HG03342 (cell line): ENCODE results near the gene ICA1.
"Not testable (repeated sequence)": the region's sequence is repeated elsewhere in the genome, so short reads cannot be mapped to it uniquely, and the experiment has no call there.

Source experiments
- ATAC-seq: cut with Tn5 transposase; IDR thresholded peaks from one replicate; pipeline ENCODE4 v1.9.1; 2021; ENCODE audit warnings: mild to moderate bottlenecking, moderate library complexity; ENCODE audit not compliant: unreplicated experiment

Gene ICA1

GRCh38 chr7:8111282-8111960 is 150.5 kb downstream of the ICA1 start:
- ATAC-seq, result no peak

GRCh38 chr7:8109196-8110022 is 152.6 kb downstream of the ICA1 start:
- no peak for ATAC-seq

- no peak for ATAC-seq
Observed at GRCh38 chr7:8105449-8106095, 156.4 kb downstream of the ICA1 start.

- ATAC-seq, result no peak
Observed at GRCh38 chr7:8103282-8103681, 158.7 kb downstream of the ICA1 start.

- not testable (repeated sequence) for ATAC-seq
Observed at GRCh38 chr7:8101292-8101691, 160.7 kb downstream of the ICA1 start.

GRCh38 chr7:8094164-8095140 is 167.5 kb downstream of the ICA1 start:
- no peak for ATAC-seq

- ATAC-seq, result no peak
Observed at GRCh38 chr7:8092140-8092539, 169.8 kb downstream of the ICA1 start.

- no peak for ATAC-seq
Observed at GRCh38 chr7:8089036-8089780, 172.8 kb downstream of the ICA1 start.

- no peak for ATAC-seq
Observed at GRCh38 chr7:8086239-8086638, 175.7 kb downstream of the ICA1 start.

- ATAC-seq, result no peak
Observed at GRCh38 chr7:8085420-8085819, 176.5 kb downstream of the ICA1 start.

- ATAC-seq, result no peak
Observed at GRCh38 chr7:8084836-8085235, 177.1 kb downstream of the ICA1 start.

GRCh38 chr7:8082762-8083161 is 179.2 kb downstream of the ICA1 start:
- ATAC-seq, result no peak

- ATAC-seq, result no peak
Observed at GRCh38 chr7:8078418-8078817, 183.5 kb downstream of the ICA1 start.

GRCh38 chr7:8070451-8071180 is 191.4 kb downstream of the ICA1 start:
- no peak for ATAC-seq

- no peak for ATAC-seq
Observed at GRCh38 chr7:8068892-8069686, 192.9 kb downstream of the ICA1 start.

- ATAC-seq, result no peak
Observed at GRCh38 chr7:8065356-8065813, 196.6 kb downstream of the ICA1 start.

- ATAC-seq, result no peak
Observed at GRCh38 chr7:8064828-8065227, 197.1 kb downstream of the ICA1 start.

- no peak for ATAC-seq
Observed at GRCh38 chr7:8063706-8064297, 198.2 kb downstream of the ICA1 start.
